ENCODE data around the gene DRAP1. TPM values are rescaled to one million over a fixed set of nuclear protein-coding genes. Genes with fewer than 3 reads are reported as not detected.

Gene DRAP1
- total and polyA plus RNA-seq, 9 of the 15 experiments (the other 6 are each of a cell fraction or from before 2014, with no cell fraction given) = 9.6 to 200 (median 92.9) TPM

DNA sequence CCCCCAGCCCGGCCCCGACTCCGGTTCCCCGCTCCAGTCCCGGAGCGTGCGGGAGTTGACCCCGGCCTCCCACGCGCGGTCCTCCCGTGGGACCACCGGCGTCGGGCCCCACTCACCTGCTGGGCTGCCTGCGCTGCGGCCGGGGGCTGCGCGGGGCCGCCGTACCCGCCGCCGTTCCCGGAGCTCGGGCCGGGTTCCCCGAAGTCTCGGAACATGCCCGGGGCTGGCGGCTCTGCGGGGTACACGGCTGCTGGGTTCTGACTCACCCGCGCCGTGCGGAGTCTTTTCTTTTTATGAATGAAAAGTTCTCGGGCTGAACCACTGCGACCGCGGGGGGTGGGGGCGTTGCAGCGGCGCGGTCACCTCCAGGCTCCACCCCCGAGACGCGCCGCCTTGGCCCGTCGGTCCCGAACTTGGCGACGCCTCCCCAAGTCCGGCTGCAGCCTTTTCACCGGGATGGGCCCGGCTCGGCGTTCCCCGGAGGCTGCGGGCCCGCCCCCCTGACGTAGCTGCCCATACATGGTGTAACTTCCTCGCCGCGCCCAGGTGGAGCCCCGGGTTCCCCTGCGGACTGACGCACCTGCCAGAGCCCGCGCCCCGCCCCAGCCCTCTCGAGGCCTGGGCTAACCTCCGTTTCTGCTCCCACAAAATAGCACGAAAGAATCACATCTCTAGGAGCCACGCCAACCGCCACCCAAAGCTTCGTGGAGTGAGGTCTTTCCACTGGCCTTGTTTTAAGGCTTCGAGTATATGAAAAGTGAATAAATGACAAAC, 18.9 kb upstream of the DRAP1 start, which contains the start of gene FOSL1 (continued):
- TF ChIP-seq, protein P1, sequence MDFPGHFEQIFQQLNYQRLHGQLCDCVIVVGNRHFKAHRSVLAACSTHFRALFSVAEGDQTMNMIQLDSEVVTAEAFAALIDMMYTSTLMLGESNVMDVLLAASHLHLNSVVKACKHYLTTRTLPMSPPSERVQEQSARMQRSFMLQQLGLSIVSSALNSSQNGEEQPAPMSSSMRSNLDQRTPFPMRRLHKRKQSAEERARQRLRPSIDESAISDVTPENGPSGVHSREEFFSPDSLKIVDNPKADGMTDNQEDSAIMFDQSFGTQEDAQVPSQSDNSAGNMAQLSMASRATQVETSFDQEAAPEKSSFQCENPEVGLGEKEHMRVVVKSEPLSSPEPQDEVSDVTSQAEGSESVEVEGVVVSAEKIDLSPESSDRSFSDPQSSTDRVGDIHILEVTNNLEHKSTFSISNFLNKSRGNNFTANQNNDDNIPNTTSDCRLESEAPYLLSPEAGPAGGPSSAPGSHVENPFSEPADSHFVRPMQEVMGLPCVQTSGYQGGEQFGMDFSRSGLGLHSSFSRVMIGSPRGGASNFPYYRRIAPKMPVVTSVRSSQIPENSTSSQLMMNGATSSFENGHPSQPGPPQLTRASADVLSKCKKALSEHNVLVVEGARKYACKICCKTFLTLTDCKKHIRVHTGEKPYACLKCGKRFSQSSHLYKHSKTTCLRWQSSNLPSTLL (IDR thresholded peaks at IDR 0.05) = no peak
- TF ChIP-seq MEIS2 (IDR thresholded peaks at IDR 0.05; ENCODE audit: partially characterized antibody) (no peak), KLF1 (tag; IDR thresholded peaks at IDR 0.05) (peak; percentile 56; the same call in 1 of the 2 replicates), MCM5 (IDR thresholded peaks at IDR 0.05; ENCODE audit: low read depth) (no peak), SRF (CRISPR knock-in tag; IDR thresholded peaks at IDR 0.05) (peak; percentile 96 to 99), NFIC (IDR thresholded peaks at IDR 0.05) (peak; percentile 43; the same call in 1 of the 2 replicates), HDAC3 (IDR thresholded peaks at IDR 0.05; ENCODE audit: borderline replicate concordance, partially characterized antibody) (no peak), ADNP (tag; IDR thresholded peaks at IDR 0.05) (no peak), ZNF3 (CRISPR knock-in tag; IDR thresholded peaks at IDR 0.05) (no peak), BDP1 (IDR thresholded peaks at IDR 0.05; ENCODE audit: insufficient read depth, insufficient read length) (no peak), SRSF9 (IDR thresholded peaks at IDR 0.05; ENCODE audit: borderline replicate concordance, low read depth, low read length) (no peak), MCM3 (IDR thresholded peaks at IDR 0.05) (no peak), RCOR1 (IDR thresholded peaks at IDR 0.05; ENCODE audit: borderline replicate concordance in 1 of 2, low read depth in 2 of 2, low read length in 2 of 2) (no peak; a peak in 1 of 4 replicates), RBBP5 (IDR thresholded peaks at IDR 0.05; ENCODE audit: borderline replicate concordance, insufficient read depth, low read length, poor library complexity, severe bottlenecking) (peak; percentile 18), ZNF695 (CRISPR knock-in tag; IDR thresholded peaks at IDR 0.05) (no peak), HDAC2 (IDR thresholded peaks at IDR 0.05) (peak; percentile 37; the same call in 1 of the 2 replicates), KDM1A (IDR thresholded peaks at IDR 0.05) (no peak), HOXB6 (CRISPR knock-in tag; IDR thresholded peaks at IDR 0.05; ENCODE audit: borderline replicate concordance) (no peak), YBX1 (IDR thresholded peaks at IDR 0.05) (no peak), JUNB (CRISPR knock-in tag; conservative IDR thresholded peaks at IDR 0.05) (peak; percentile 65), ZFPM2 (CRISPR knock-in tag; IDR thresholded peaks at IDR 0.05) (no peak), ZKSCAN8 (CRISPR knock-in tag; IDR thresholded peaks at IDR 0.05) (no peak), ZNF57 (CRISPR knock-in tag; IDR thresholded peaks at IDR 0.05) (no peak), POLR3A (IDR thresholded peaks at IDR 0.05; ENCODE audit: borderline replicate concordance, extremely low read depth, insufficient read depth, insufficient read length) (no peak)
- TF ChIP-seq, protein P2, sequence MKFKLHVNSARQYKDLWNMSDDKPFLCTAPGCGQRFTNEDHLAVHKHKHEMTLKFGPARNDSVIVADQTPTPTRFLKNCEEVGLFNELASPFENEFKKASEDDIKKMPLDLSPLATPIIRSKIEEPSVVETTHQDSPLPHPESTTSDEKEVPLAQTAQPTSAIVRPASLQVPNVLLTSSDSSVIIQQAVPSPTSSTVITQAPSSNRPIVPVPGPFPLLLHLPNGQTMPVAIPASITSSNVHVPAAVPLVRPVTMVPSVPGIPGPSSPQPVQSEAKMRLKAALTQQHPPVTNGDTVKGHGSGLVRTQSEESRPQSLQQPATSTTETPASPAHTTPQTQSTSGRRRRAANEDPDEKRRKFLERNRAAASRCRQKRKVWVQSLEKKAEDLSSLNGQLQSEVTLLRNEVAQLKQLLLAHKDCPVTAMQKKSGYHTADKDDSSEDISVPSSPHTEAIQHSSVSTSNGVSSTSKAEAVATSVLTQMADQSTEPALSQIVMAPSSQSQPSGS (CRISPR knock-in tag; IDR thresholded peaks at IDR 0.05) = peak; percentile 55; the same call in 1 of the 2 replicates
